ENCODE results near the gene TRIM9.

Gene TRIM9

DNA sequence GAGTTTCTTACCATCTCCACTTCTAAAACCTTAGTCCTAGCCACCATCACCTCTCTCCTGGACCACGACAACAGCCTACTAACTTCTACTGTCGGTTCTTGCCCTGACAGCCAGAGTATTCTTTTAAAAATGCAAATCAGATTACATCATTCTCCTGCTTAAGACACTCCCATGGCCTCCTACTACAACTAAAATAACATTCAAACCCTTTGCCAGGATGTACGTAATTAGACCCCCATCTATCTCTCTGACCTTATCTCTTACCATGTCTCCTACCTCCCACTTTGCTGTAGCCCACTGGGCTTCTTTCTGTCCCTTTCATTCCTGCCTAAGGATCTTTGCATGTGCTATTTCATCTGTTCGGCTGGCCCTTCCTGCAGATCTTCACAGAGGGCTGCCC, 27.6 kb downstream of the TRIM9 start:
- Histone ChIP-seq H3K4me3 (ENCODE audit: low read depth, low read length) (no peak overlapping the region), H3K9me3 (no peaks in the 10 kb centered on the region; the same call in 1 of the 2 replicates), H3K36me3 (no peaks in the 10 kb centered on the region), H3K4me1 (peaks cover 10% of the 10 kb centered on the region), H3K27me3 (no peaks in the 10 kb centered on the region)
- TF ChIP-seq, protein P1, sequence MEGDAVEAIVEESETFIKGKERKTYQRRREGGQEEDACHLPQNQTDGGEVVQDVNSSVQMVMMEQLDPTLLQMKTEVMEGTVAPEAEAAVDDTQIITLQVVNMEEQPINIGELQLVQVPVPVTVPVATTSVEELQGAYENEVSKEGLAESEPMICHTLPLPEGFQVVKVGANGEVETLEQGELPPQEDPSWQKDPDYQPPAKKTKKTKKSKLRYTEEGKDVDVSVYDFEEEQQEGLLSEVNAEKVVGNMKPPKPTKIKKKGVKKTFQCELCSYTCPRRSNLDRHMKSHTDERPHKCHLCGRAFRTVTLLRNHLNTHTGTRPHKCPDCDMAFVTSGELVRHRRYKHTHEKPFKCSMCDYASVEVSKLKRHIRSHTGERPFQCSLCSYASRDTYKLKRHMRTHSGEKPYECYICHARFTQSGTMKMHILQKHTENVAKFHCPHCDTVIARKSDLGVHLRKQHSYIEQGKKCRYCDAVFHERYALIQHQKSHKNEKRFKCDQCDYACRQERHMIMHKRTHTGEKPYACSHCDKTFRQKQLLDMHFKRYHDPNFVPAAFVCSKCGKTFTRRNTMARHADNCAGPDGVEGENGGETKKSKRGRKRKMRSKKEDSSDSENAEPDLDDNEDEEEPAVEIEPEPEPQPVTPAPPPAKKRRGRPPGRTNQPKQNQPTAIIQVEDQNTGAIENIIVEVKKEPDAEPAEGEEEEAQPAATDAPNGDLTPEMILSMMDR (IDR thresholded peaks at IDR 0.05; ENCODE audit: low read depth, low read length) = no peak
- no peak for DNase-seq

DNA sequence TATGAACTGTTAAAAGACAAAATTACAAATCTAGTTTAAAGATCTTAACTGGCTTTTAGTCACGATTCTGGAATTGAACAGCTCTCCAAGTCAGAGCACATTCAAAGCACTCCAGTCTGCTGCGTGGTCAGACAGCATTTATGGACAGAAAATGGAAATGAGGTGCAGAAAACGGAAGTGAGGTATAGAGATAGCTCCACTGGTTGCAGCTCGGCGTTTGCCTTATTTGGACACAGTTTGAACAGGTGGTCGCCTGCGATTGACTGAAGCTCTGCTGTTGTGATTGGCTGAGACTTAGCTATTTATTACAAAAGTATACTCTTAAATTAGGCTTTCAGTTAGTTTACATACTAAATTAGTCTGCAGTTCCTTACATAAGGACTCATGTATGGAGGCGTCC, 28.3 kb downstream of the TRIM9 start:
- DNase-seq = no peak
- Histone ChIP-seq H3K36me3 (no peaks in the 10 kb centered on the region), H3K9me3 (no peaks in the 10 kb centered on the region; the same call in 1 of the 2 replicates), H3K27me3 (no peaks in the 10 kb centered on the region), H3K4me1 (peaks cover 10% of the 10 kb centered on the region), H3K4me3 (ENCODE audit: low read depth, low read length) (no peak overlapping the region)
- TF ChIP-seq, protein P1 (IDR thresholded peaks at IDR 0.05; ENCODE audit: low read depth, low read length) = no peak

DNA sequence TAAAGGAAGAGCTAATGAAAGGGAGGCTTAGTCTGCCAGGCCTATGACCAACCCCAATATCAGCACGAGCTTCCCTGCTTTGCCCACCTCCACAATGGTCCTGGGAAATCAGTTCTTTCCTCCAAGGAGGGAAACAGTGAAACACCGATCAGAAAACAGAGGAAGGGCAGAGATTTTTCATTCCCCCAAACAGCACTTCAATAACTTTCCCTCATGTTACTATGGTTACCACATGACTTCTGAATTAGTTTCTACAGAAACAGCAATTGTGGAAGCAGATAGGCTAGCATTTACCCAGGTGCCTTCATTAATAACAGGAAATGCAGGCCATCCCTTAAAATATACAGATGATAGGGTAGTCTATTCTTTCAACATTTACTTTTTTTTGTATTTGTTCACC, 35.9 kb downstream of the TRIM9 start:
- Histone ChIP-seq H3K4me3 (ENCODE audit: low read depth, low read length) (no peak overlapping the region), H3K9me3 (no peaks in the 10 kb centered on the region), H3K36me3 (no peaks in the 10 kb centered on the region), H3K4me1 (peaks cover 13% of the 10 kb centered on the region), H3K27me3 (no peaks in the 10 kb centered on the region)
- TF ChIP-seq, protein P1 (IDR thresholded peaks at IDR 0.05; ENCODE audit: low read depth, low read length) = no peak
- DNase-seq = no peak

DNA sequence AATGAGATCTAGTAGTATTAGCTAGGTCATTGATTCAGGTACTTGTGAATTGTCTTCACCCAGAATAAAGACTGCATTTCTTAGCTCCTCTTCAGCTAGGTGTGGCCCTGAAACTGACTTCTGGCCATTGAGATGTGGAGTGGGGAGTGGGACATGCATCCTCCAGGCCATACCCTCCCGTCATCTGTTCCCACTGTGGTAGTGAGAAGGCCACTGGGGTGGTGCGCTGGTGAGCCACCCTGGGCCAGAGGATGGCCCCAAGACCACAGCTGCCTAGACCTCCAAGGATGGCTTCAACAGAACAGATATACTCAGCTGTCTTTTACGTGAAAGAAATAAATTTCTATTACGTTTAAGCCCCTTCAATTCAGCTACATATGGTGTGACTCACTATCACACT, 36.5 kb downstream of the TRIM9 start:
- no peak for DNase-seq
- Histone ChIP-seq H3K9me3 (no peaks in the 10 kb centered on the region), H3K4me3 (ENCODE audit: low read depth, low read length) (no peak overlapping the region), H3K27me3 (no peaks in the 10 kb centered on the region), H3K4me1 (peaks cover 13% of the 10 kb centered on the region), H3K36me3 (no peaks in the 10 kb centered on the region)
- TF ChIP-seq, protein P1 (IDR thresholded peaks at IDR 0.05; ENCODE audit: low read depth, low read length) = no peak

DNA sequence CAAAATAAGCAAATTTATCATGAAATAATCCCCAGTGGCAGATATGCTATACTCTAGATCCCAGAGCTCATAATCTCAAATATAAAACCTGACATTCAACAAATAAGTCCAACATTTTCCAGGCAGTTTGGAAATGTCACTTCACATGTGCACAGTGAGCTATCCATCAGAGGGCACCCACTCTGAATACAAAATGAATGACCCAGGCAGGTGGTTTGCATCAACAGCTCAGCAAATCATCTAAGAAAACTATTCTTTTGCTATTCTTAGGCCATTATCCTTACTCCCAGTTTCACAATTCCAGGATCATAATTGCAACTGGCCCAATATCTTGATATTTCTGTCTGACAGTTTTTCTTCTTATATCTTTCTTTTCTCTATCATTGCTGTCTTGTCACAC, 38.5 kb downstream of the TRIM9 start:
- Histone ChIP-seq H3K36me3 (no peaks in the 10 kb centered on the region), H3K9me3 (no peaks in the 10 kb centered on the region), H3K4me3 (ENCODE audit: low read depth, low read length) (no peak overlapping the region), H3K4me1 (peaks cover 13% of the 10 kb centered on the region), H3K27me3 (no peaks in the 10 kb centered on the region)
- DNase-seq = no peak
- TF ChIP-seq, protein P1 (IDR thresholded peaks at IDR 0.05; ENCODE audit: low read depth, low read length) = no peak

DNA sequence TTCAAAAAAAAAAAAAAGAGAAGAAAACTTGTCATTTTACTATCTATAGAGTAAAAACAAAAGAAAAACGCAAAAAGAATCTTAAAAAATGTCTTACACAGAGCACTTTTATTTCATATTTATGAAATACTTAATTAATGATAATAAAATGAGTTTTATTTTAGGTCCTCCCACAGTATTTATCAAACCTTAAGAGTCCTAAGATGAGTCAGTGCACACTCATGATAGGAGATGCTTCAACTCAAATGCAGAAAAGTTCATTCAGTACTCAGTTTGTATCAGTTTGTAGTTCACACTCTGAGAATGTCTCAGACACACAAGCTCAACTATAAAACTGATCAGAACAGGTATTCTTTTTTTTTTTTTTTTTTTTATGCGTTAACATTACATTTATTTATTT, 41.7 kb downstream of the TRIM9 start:
- H3K9me3 ChIP-seq = no peaks in the 10 kb centered on the region
- H3K36me3 ChIP-seq = no peaks in the 10 kb centered on the region; the same call in 1 of the 2 replicates
- peaks cover 8% of the 10 kb centered on the region for H3K4me1 ChIP-seq
- no peak for DNase-seq
- no peak overlapping the region for H3K4me3 ChIP-seq (ENCODE audit: low read depth, low read length)
- no peaks in the 10 kb centered on the region for H3K27me3 ChIP-seq
- TF ChIP-seq, protein P1 (IDR thresholded peaks at IDR 0.05; ENCODE audit: low read depth, low read length) = no peak

Data from BE2C (cell line).